ENCODE measurements around the gene AMPD2.
A peak's percentile ranks its signal among the peaks of the same experiment; 100 is the strongest.

The AMPD2 gene

GRCh38 chr1:109617291-109617801, 2.3 kb upstream of the AMPD2 start:
- no peak for DNase-seq

- no peak for DNase-seq
Measured at GRCh38 chr1:109618661-109619575, 719 bp upstream of the AMPD2 start.

DNA sequence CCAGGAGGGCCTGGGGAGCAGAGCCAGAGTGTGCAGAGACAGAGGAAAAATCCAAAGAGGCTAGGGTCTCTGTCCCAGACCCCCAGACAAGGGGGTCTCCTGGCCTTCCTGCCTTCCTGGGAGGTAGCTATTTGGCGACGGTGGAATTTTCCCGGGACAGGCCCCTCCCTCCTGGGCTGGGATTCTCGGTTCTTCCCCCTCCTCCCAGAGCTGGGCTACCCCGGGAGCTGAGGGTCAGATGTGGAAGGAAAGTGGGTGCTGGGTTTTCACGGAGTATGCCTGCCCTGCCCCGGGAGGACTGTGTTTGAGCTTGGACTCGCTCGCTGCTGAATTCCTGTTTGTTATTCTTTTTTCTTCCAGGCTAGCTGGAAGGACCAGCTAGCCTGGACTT, 759 bp downstream of the AMPD2 start:
- DNase-seq: no peak

GRCh38 chr1:109620841-109621286, 1.2 kb downstream of the AMPD2 start:
- DNase-seq: peak; percentile 69

DNA sequence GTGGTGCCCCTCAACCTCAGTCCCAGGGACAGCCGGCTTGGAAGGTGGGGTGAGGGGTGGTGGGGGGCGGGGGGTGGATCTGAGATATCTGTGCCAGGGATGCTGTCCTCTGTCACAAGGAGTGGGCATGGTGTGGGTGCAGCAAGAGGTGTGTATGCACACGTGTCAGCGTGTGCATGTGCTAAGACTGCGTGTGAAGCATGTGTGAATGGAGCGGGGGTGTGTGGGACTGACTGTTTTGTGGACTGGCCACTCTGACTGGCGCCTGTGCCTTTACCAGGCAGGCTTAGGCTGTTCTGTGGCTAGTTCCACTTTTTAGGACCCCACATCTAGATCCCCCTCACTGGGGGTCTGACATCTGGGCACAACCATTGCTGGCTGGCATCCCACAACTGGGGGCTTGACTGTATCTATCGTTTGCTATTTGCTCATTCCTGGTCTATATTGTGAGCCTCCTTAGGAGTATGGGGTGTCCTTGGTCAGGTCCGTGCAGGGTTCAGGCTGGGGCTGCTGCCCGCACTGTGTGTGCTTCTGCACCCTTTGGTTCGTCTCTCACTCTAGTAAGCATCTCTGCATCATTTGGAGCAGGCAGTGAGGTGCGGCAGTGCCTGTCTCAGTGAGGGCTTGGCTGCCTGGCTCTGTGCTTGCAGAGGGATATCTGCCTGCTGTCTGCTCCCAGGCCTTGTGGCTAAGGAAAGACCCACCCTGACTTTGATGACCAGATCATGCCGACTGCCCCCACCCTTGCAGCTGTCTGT, 1.9 kb downstream of the AMPD2 start:
- DNase-seq: no peak

GRCh38 chr1:109622137-109622892, 2.7 kb downstream of the AMPD2 start:
- no peak for DNase-seq

- DNase-seq: no peak
Measured at GRCh38 chr1:109622895-109623294, 3.3 kb downstream of the AMPD2 start.

GRCh38 chr1:109623601-109624161, 4.0 kb downstream of the AMPD2 start:
- no peak for DNase-seq

GRCh38 chr1:109624201-109625010, 4.8 kb downstream of the AMPD2 start:
- DNase-seq: no peak

DNA sequence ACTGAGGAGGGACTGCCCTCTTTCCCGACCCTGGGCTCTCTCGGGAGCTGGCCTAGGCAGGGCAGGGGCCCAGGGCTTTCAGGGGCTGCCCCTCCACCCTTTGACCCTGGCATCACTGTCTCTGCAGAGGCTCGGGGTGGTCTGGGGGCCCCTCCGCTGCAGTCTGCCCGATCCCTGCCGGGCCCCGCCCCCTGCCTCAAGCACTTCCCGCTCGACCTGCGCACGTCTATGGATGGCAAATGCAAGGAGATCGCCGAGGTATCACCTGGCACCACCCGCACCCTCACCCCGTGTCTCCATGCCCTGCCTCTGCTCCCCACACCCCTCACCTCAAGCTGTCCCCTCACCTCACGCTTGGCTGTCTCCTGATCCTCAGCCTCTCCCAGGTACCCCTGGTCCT, 5.5 kb downstream of the AMPD2 start:
- DNase-seq: no peak

DNA sequence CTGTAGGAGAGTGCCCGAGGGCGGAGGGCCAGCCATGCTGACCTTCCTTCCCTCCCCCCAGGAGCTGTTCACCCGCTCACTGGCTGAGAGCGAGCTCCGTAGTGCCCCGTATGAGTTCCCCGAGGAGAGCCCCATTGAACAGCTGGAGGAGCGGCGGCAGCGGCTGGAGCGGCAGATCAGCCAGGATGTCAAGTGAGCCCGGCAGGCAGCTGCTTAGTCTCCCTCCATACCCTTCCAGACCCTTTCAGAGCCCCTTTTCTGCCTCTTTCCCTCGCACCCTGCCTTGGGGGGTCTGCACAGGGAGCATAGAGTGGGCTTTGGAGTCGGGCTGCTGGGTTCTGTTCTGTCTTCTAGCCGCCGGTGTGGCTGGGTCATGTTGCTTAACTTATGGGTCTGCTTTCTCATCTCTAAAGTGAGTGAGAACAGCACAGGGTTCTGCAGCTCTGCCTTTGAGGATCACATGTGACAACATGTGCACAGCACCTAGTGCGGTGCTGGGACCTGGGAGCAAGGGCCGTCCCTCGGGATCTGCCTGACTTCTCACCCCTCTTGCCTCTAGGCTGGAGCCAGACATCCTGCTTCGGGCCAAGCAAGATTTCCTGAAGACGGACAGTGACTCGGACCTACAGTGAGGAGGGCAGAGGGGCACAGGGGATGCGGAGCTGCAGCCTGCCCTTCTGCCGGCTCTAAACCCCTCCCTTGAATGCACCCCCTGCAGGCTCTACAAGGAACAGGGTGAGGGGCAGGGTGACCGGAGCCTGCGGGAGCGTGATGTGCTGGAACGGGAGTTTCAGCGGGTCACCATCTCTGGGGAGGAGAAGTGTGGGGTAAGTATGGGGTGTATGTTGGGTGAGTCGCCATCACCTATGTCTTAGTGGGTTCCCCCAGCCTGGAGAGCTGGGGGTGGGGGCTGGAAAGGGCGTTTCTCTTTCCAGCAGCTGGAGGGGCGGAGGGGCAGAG, 6.2 kb downstream of the AMPD2 start:
- DNase-seq: no peak

DNA sequence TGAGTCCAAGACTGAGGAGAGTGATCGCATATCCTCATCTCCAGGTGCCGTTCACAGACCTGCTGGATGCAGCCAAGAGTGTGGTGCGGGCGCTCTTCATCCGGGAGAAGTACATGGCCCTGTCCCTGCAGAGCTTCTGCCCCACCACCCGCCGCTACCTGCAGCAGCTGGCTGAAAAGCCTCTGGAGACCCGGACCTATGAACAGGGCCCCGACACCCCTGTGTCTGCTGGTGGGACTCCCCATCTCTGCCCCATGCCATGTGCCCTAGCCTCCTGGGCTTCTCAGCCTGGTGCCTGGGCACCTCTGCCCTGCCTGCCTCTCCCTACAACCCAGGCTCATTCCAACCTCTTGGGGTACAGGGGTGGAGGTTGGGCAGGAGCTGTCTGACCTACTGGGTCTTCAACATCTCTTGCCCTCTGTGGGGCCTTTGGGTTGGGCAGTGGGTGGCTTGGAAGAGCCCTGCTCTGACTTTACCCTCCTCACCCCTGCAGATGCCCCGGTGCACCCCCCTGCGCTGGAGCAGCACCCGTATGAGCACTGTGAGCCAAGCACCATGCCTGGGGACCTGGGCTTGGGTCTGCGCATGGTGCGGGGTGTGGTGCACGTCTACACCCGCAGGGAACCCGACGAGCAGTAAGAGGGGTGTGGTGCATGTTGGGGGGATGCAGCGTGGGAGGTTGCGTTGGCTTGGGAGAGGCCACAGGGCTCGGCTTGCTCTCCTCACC, 7.2 kb downstream of the AMPD2 start:
- no peak for DNase-seq

GRCh38 chr1:109627692-109628399, 8.2 kb downstream of the AMPD2 start:
- DNase-seq: no peak

DNA sequence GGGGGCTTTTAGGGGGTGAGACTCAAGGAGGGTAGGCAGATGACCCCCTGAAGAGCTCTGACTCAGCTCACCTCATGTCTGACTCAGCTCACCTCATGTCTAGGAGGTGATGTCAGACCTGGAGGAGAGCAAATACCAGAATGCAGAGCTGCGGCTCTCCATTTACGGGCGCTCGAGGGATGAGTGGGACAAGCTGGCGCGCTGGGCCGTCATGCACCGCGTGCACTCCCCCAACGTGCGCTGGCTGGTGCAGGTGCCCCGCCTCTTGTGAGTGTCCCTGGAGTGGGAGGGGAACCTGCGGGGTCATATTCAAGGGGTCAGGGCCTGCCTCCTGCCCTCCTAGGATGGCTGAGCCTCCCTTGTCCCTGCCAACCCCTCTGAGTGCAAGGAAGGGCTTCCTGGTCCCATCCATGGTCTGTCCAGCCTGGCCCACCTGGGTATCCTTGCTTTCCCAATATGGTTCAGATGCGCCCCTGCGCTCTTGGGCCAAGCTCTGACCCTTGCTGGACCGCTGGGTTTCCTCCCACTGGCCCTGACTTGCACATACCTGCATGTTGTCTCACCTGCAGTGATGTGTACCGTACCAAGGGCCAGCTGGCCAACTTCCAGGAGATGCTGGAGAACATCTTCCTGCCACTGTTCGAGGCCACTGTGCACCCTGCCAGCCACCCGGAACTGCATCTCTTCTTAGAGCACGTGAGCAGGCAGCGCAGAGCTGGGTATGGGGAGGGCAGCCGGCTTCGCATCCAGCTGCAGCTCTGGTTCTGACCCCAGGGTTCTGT, 9.1 kb downstream of the AMPD2 start:
- no peak for DNase-seq

- DNase-seq: no peak
Measured at GRCh38 chr1:109629372-109630030, 9.9 kb downstream of the AMPD2 start.

DNA sequence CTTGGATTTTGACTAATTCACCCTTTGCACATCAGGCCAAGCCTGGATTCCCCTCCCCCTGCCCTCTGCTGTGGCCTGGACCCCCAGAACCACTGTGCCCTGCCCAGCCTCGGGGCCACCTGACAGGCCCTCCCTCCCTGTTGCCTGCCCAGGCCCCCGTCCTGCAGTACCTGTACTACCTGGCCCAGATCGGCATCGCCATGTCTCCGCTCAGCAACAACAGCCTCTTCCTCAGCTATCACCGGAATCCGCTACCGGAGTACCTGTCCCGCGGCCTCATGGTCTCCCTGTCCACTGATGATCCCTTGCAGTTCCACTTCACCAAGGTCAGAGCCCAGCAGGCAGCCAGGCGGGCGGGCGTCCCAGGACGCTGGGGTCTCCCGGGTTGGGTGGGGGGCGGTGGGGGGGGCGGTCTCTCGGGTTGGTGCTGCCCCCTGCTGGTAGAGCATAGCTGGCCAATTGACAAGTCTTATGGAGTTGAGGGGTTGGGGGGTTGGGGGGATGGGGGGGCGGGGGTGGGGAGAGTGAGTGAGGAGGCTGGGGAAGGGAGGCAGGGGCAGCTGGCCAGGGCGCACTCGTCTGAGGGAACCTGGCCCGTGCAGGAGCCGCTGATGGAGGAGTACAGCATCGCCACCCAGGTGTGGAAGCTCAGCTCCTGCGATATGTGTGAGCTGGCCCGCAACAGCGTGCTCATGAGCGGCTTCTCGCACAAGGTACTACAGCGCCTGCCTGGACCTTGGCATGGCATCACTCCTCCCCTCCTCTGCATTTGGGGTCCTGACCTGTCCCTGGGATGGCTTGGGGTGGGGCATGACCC, 10.7 kb downstream of the AMPD2 start:
- no peak for DNase-seq
